HCT116 (cell line): ENCODE results near the gene NMNAT3.

ENCODE experiments used
- POLR2A ChIP-seq: IDR thresholded peaks from 2 replicates; pipeline ENCODE4 v1.7.0; 2011; ENCODE audit warnings: borderline replicate concordance; ENCODE audit not compliant: insufficient read depth, insufficient read length; ENCODE audit errors: extremely low read depth
- TF ChIP-seq, protein P1 (sequence below), 3 experiments: fragments of 200-600 bp in 1 of 3; sonication (generic) in 1 of 3; IDR thresholded peaks in 2 of 3; conservative IDR thresholded peaks in 1 of 3; 2 replicates each; pipeline ENCODE4 v1.5.1; 2012 to 2017; ENCODE audit warnings: low read depth in 2 of 3, low read length in 2 of 3, antibody characterized with exemption in 1 of 3, borderline replicate concordance in 1 of 3, control low read depth in 1 of 3, mild to moderate bottlenecking in 1 of 3, mixed read lengths in 1 of 3, mixed run types in 1 of 3, moderate library complexity in 1 of 3; ENCODE audit not compliant: insufficient read depth in 1 of 3

DNA sequence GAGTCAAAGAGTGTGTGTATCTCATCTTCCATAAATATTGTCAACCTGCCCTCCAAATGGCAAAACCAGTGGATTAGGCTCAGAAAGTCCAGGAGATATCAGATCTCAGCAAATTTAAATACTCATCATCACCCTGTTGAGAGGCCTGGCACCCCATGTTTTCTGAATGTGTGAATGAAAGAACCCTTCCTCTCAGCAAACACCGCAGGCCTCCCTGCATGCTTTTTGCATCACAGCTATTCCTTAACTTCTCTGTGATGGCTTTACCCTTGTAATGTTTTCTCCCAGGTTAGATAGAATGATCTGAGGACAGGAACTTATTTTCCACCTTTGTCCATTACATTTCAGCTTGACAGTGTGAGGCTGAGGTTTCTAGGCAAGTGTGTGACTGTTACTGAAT, 43.6 kb upstream of the NMNAT3 start:
- TF ChIP-seq, protein P1, sequence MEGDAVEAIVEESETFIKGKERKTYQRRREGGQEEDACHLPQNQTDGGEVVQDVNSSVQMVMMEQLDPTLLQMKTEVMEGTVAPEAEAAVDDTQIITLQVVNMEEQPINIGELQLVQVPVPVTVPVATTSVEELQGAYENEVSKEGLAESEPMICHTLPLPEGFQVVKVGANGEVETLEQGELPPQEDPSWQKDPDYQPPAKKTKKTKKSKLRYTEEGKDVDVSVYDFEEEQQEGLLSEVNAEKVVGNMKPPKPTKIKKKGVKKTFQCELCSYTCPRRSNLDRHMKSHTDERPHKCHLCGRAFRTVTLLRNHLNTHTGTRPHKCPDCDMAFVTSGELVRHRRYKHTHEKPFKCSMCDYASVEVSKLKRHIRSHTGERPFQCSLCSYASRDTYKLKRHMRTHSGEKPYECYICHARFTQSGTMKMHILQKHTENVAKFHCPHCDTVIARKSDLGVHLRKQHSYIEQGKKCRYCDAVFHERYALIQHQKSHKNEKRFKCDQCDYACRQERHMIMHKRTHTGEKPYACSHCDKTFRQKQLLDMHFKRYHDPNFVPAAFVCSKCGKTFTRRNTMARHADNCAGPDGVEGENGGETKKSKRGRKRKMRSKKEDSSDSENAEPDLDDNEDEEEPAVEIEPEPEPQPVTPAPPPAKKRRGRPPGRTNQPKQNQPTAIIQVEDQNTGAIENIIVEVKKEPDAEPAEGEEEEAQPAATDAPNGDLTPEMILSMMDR (IDR thresholded peaks at IDR 0.05 in 2 of 3, conservative IDR thresholded peaks at IDR 0.05 in 1 of 3; ENCODE audit: borderline replicate concordance in 1 of 3, insufficient read depth in 1 of 3, low read depth in 2 of 3, low read length in 2 of 3), result no peak
- no peak for TF ChIP-seq POLR2A
